Natural killer cell (primary cell): ENCODE data around the gene ARNT2. TPM values are rescaled to one million over a fixed set of nuclear protein-coding genes. Genes with fewer than 3 reads are reported as not detected.

Experiments used
- ATAC-seq, 3 donors: fragments of 150-1000 bp in 2 of 3; fragments of 200-7000 bp in 1 of 3; cut with Tn5 transposase; 1 replicate in 1 of 3; 2 replicates in 2 of 3; pipeline ENCODE4 v1.10.0; 2021; ENCODE audit warnings: mild to moderate bottlenecking in 2 of 3, moderate library complexity in 2 of 3
- DNase-seq, 2 donors: peaks; one replicate each; pipeline versions ENCODE4 v3.0.0 to v3.0.0-alpha.2; 2013 to 2021; ENCODE audit warnings: mixed read lengths in 1 of 2
- H3K27ac ChIP-seq: one replicate; pipeline ENCODE4 v1.5.1; 2013; ENCODE audit warnings: mild to moderate bottlenecking, low read length
- H3K27me3 ChIP-seq: one replicate; pipeline ENCODE4 v1.6.1; 2013; ENCODE audit warnings: low read length; ENCODE audit not compliant: control insufficient read depth, insufficient read depth
- H3K36me3 ChIP-seq: one replicate; pipeline ENCODE4 v1.6.1; 2013; ENCODE audit warnings: low read length; ENCODE audit not compliant: control insufficient read depth, insufficient read depth
- H3K4me1 ChIP-seq: one replicate; pipeline ENCODE4 v1.6.1; 2013; ENCODE audit warnings: low read length; ENCODE audit not compliant: control insufficient read depth, insufficient read depth
- H3K4me3 ChIP-seq: one replicate; pipeline ENCODE4 v1.5.1; 2013; ENCODE audit warnings: low read length
- H3K9me3 ChIP-seq: one replicate; pipeline ENCODE4 v1.6.1; 2013; ENCODE audit warnings: low read length; ENCODE audit not compliant: control insufficient read depth, insufficient read depth
- H3K27ac Mint-ChIP-seq, 2 donors: one replicate each; pipeline ENCODE4 v1.8.0; 2022; ENCODE audit warnings: mild to moderate bottlenecking in 2 of 2, mixed read lengths in 2 of 2, moderate library complexity in 1 of 2
- H3K27me3 Mint-ChIP-seq, 2 donors: one replicate each; pipeline ENCODE4 v1.8.0; 2022; ENCODE audit warnings: low read depth in 2 of 2, mixed read lengths in 2 of 2
- H3K36me3 Mint-ChIP-seq: one replicate; pipeline ENCODE4 v1.8.0; 2022; ENCODE audit warnings: mixed read lengths
- H3K4me1 Mint-ChIP-seq, 2 donors: one replicate each; pipeline ENCODE4 v1.8.0; 2022; ENCODE audit warnings: mixed read lengths in 2 of 2
- H3K4me3 Mint-ChIP-seq: one replicate; pipeline ENCODE4 v1.8.0; 2022; ENCODE audit warnings: mild to moderate bottlenecking, moderate library complexity, mixed read lengths
- H3K9me3 Mint-ChIP-seq, 2 donors: one replicate each; pipeline ENCODE4 v1.8.0; 2022; ENCODE audit warnings: mixed read lengths in 2 of 2
- WGBS: methylation state at CpG from one replicate; pipeline ENCODE4 v1.1.7; 2013; ENCODE audit warnings: missing lambda C conversion rate; ENCODE audit not compliant: insufficient coverage; 5-methylcytosine and 5-hydroxymethylcytosine counted together
- intact Hi-C: fragments of 100-400 bp; cut with micrococcal nuclease; formaldehyde crosslinking; loops from one replicate; pipeline ENCODE4 v1.14.2; 2022
- total RNA-seq, 4 donors: library from RNA; stranded (reverse); fragments of 120-200 nt in 1 of 4; gene quantifications; one replicate each; pipeline versions ENCODE4 v1.2.3 to v1.2.4, GENCODE V29; 2013 to 2022
- TF ChIP-seq, protein P1 (sequence below): fragments of 200-600 bp; IDR thresholded peaks from one replicate; pipeline ENCODE4 v1.8.0; 2022; ENCODE audit warnings: antibody characterized with exemption

The ARNT2 gene
- total RNA-seq, 3 donors from 2014 or later (not counting 1 experiment from before 2014, with no cell fraction given): not detected

DNA sequence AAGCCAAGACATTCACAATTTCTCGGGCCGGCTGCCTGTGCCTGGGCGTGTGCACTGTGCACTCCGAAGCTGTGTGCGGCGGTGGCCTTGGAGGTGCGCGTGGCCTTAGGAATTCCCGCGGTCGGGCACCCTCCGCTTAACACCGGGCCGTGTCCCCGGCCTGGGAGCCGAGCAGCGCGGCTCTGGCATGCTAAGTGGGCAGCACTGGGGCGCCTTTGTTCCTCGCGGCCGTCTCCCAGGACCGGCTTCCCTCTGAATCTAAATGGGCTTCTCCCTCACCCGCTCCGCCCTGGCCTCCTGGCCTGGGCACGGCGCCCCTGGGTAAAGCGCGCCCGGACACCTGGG lies 498 bp upstream of the ARNT2 start:
- H3K4me3 Mint-ChIP-seq: no peak overlapping the region

DNA sequence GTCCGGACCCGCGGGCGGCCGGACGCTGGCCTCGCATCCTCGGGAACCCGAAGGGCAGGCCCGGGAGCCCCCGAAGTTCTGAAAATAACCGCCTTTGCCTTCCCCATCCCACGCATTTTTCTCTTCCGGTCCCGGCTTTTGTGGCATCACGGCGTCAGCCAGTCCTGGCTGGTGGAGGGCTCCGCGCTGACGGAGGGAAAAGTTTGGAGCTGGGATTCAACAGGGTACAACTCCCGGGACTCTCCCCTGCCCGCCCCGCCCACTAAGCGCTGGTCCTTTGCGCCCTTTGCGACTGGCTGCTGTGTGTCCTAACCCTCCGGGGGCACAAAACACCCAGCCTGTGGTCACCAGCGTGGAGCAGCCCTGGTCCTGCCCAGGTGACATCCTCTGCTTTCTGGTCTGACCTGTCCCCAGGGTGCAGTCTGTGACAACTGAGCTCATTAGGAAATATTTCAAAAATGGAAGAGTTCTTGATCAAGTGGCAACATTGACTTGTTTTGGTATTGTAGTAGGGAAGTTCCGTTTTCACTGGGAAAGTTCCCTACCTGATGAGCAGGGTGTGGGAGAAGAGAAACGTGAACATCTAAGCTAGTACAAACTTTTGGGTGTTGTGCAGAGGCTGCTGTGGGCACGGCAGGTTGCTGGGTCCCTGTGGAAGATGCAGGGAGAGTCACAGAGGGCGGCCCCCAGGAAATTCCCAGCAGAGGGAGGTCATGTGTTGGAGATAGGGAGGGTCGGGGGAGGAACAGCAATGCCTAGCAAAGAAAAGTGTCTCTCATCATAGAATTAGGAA lies 775 bp downstream of the ARNT2 start:
- no peak for DNase-seq
- Histone ChIP-seq H3K4me1 (no peaks in the 10 kb centered on the region), H3K36me3 (no peaks in the 10 kb centered on the region), H3K27me3 (peaks cover 9% of the 10 kb centered on the region), H3K9me3 (no peaks in the 10 kb centered on the region), H3K4me3 (no peak overlapping the region), H3K27ac (no peak overlapping the region)
- Mint-ChIP-seq H3K27me3 (peaks cover 55 to 74% of the 10 kb centered on the region in 2 donors), H3K4me1 (no peaks in the 10 kb centered on the region), H3K9me3 (no peaks in the 10 kb centered on the region), H3K27ac (no peak overlapping the region), H3K36me3 (no peaks in the 10 kb centered on the region), H3K4me3 (no peak overlapping the region)
- intact Hi-C loops: no loop called here
- TF ChIP-seq, protein P1, sequence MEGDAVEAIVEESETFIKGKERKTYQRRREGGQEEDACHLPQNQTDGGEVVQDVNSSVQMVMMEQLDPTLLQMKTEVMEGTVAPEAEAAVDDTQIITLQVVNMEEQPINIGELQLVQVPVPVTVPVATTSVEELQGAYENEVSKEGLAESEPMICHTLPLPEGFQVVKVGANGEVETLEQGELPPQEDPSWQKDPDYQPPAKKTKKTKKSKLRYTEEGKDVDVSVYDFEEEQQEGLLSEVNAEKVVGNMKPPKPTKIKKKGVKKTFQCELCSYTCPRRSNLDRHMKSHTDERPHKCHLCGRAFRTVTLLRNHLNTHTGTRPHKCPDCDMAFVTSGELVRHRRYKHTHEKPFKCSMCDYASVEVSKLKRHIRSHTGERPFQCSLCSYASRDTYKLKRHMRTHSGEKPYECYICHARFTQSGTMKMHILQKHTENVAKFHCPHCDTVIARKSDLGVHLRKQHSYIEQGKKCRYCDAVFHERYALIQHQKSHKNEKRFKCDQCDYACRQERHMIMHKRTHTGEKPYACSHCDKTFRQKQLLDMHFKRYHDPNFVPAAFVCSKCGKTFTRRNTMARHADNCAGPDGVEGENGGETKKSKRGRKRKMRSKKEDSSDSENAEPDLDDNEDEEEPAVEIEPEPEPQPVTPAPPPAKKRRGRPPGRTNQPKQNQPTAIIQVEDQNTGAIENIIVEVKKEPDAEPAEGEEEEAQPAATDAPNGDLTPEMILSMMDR: no peak
- WGBS: 9% methylated on average over 33 of the region's 33 CpGs
- no peak for ATAC-seq

More for the DNA sequence above, 498 bp upstream of the ARNT2 start:
- no peaks in the 10 kb centered on the region for H3K36me3 ChIP-seq
- TF ChIP-seq, protein P1: no peak
- H3K4me1 Mint-ChIP-seq: no peaks in the 10 kb centered on the region
- 8% methylated on average over 30 of the region's 30 CpGs for WGBS
- no peak overlapping the region for H3K27ac ChIP-seq
- H3K27me3 Mint-ChIP-seq: peaks cover 47 to 66% of the 10 kb centered on the region in 2 donors
- H3K4me3 ChIP-seq: no peak overlapping the region
- no peak overlapping the region for H3K27ac Mint-ChIP-seq
- ATAC-seq (no peak), DNase-seq (no peak)
- no peaks in the 10 kb centered on the region for H3K9me3 ChIP-seq
- no peaks in the 10 kb centered on the region for H3K4me1 ChIP-seq
- no peaks in the 10 kb centered on the region for H3K9me3 Mint-ChIP-seq
- peaks cover 9% of the 10 kb centered on the region for H3K27me3 ChIP-seq
- no peaks in the 10 kb centered on the region for H3K36me3 Mint-ChIP-seq
- intact Hi-C loops: no loop called here

DNA sequence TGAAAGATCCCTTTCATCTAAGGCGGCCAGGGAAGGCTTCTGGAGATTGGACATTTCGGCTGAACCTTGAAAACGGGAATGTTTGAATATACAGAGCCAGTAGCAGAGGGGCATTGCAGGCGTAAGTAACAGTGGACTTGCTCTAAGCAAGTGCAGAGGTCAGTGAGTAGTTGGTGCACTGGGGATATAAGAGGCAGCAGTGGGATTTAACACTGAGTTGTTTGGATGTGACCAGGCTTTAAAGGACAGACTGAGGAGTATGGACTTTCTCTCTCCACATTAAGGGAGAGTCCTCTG lies 1.3 kb downstream of the ARNT2 start:
- H3K27ac ChIP-seq: no peak overlapping the region
- H3K9me3 ChIP-seq: no peaks in the 10 kb centered on the region
- DNase-seq (no peak), ATAC-seq (no peak)
- Mint-ChIP-seq H3K27ac (no peak overlapping the region), H3K36me3 (no peaks in the 10 kb centered on the region), H3K4me3 (no peak overlapping the region), H3K4me1 (no peaks in the 10 kb centered on the region), H3K9me3 (no peaks in the 10 kb centered on the region), H3K27me3 (peaks cover 52 to 69% of the 10 kb centered on the region in 2 donors)
- 92% methylated on average over 4 of the region's 4 CpGs for WGBS
- no peaks in the 10 kb centered on the region for H3K36me3 ChIP-seq
- no peak overlapping the region for H3K4me3 ChIP-seq
- peaks cover 9% of the 10 kb centered on the region for H3K27me3 ChIP-seq
- H3K4me1 ChIP-seq: no peaks in the 10 kb centered on the region
- intact Hi-C loops: no loop called here
- TF ChIP-seq, protein P1: no peak

DNA sequence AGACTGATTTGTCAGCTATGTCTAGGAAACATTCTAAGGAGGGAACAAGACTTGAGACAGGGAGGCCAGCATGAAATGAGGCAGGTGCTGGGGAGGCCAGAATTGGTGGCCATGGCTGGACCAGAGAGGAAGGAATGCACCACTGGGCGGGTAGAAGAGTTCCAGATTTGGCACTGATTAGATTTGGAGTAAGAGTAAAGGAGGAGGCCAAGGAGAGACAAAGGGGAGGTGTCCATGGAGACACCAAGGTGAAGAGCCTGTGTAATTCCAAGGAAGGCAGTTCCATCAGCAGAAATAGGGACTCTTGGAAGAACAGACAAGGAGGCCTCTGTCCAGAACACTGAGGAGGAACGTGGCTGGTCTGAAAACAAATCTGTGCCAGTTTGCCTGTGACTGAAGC lies 1.8 kb downstream of the ARNT2 start:
- intact Hi-C loops: no loop called here
- Mint-ChIP-seq H3K36me3 (no peaks in the 10 kb centered on the region), H3K4me3 (no peak overlapping the region), H3K27ac (no peak overlapping the region), H3K9me3 (no peaks in the 10 kb centered on the region), H3K4me1 (no peaks in the 10 kb centered on the region), H3K27me3 (peaks cover 52 to 70% of the 10 kb centered on the region in 2 donors)
- DNase-seq: no peak
- 76% methylated on average over 2 of the region's 2 CpGs for WGBS
- Histone ChIP-seq H3K4me1 (no peaks in the 10 kb centered on the region), H3K27ac (no peak overlapping the region), H3K27me3 (peaks cover 9% of the 10 kb centered on the region), H3K36me3 (no peaks in the 10 kb centered on the region), H3K9me3 (no peaks in the 10 kb centered on the region), H3K4me3 (no peak overlapping the region)
- TF ChIP-seq, protein P1: no peak
- ATAC-seq: no peak
